NCI-H510A (cell line): ENCODE results near the gene NTM.
"Not testable (repeated sequence)": the region's sequence is repeated elsewhere in the genome, so short reads cannot be mapped to it uniquely, and the experiment has no call there.

Source experiments
- DNase-seq: peaks from one replicate; lab custom pipeline; 2025; lab: John Stamatoyannopoulos, UW

The NTM gene

DNA sequence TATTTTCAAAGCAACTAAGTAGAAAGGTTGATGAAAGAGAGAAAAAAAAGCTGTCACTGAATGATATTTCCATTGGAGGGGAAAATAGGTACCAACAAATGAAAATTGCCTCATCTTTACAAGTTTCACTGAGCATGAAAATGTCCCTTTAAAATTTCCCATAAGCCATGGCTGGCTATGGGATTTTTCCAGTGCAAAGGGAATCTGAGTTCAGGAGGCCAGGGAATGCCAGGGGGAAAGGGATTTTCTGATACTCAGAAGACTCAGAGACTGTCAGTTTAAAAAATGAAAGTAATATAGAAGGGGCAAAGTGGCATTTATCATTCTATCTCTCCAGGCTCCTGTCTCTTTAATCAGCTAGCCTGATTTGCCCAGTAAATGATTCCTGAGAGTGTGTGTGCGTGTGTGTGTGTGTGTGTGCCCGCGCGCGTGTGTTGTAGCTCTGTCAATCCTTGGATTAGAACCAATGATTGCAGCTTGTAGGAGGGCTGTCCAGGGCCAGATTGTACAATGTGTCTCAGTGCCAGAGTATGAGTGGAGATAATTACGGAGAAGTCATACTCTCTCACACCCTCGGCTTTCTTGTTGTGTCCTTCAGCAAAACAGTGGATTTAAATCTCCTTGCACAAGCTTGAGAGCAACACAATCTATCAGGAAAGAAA lies at the start of gene NTM:
Gene NTM (plus strand): TSS at position 526 of the 662 bp plus-strand sequence.
- no peak for DNase-seq

DNA sequence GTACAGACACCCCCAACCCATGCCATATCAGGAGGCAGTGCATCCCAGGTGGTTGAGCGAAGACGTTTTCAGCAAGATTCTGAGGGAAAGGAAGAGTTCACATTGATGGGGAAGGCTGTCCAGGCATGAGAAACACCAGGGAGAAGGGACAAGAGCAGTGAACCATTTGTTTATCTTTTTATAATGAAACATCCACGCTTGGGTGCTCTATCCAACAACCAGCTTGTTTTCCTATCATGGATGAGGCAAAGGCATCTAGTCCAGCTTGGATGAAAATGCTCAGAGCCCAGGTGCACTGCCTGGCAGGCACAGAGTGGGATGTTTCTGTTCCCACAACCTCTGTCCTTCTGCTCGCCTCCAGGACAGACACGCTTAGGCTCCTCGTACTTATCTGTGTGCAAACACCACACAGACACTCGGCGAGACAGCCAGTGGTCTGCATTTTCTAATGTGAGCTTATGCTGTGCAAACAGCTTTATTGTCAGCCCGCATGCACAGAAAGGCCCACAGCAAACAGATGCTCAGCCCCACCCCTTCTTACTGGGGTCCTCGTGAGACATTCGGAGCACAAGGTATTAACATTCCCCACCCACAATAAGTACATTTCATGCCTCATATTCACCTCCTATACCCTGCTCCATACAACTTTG lies 45.4 kb upstream of the NTM start:
- no peak for DNase-seq

DNA sequence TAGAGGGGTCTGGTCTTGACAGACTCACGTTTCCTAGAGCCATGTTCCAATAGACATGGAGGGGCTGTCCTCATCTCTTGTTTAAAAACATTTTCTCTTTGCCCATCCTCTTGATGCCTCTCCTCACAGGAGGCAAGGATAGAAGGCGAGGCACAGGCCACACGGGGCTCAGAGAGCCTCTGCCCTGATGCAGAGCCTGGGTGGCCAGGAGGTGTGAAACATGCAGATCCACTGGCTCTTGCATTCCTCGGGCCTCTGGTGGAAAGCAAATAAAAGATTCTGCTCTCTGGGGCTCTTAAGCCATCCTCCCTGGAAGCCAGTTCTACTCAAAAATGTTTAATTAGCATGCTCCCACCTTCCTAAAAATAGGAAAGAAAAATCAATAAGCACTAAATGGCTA lies 43.6 kb upstream of the NTM start:
- no peak for DNase-seq

DNA sequence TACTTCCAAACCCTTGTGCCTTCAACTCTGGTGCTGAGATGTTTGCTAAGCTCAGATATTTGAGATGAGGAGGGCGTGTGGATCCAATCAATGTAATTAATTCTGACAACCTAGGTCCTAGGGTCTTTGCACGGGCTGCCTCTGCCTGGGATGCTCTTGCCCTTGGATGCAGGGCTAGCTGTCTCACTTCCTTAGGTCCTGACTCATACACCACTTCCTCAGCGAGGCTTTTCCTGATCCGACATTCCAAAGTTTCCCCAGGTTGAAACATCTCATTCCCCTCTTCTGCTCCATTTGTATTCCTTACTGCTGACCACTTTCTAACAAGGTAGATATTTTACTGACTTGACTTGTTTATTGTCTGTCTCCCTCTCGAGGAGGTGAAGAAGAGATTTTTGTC lies 43.0 kb upstream of the NTM start:
- DNase-seq, result no peak

DNA sequence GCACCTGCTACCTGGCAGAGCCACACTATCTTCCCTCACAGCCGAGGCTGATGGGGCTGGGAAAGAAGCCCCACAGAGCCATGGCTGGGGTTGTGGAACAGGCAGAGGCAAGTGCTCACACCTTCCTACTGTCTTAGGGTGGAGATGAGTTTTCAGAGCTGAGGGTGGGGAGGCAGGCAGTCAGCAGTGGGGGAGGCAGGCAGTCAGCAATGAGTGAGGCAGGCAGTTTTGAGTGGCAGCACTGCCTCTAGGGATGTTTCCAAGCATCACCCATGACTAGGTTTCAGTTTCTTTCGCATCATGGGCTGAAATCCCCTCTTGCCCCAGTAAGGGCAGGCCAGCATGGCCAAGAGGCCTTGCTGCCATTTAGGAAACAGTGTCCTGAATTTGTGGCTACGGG lies 41.6 kb upstream of the NTM start:
- DNase-seq, result no peak

DNA sequence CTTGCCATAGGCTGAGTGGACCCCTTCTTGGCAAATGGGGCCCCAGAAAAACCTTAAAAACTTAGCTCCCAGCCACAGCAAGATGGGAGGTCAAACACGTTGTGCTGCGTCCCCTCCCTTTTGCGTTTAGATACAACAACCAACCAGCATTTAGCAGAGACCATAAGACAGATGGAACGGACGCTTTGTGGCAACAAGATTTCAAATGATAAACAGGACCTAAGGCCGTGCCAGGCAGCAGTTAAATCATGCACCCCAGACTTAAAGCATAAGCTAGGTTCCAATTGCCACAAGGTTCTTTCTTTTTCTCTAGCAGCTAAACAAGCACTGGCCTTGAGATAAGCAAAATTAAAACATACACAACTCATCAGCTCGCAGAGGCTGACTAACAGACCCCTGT lies 39.4 kb upstream of the NTM start:
- DNase-seq, result no peak

DNA sequence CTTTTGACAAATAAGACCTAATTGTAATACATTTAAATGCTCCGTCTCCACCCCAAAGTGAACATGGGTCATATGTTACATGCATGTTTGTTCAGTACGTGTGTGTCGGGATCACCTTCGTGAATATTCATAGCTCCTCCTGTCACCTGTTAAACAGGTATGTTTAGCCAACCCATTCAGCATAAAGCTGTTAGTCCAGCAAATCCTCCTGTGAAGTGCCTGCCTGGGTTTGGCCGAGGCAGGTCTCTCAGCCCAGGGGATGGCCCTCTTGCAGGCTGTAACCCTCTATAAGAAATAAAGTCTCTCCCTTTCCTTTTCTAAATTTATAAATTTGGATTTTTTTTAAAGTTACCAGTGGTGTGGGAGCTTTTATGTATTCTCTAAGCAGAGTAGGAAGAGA lies 38.9 kb upstream of the NTM start:
- DNase-seq, result no peak

DNA sequence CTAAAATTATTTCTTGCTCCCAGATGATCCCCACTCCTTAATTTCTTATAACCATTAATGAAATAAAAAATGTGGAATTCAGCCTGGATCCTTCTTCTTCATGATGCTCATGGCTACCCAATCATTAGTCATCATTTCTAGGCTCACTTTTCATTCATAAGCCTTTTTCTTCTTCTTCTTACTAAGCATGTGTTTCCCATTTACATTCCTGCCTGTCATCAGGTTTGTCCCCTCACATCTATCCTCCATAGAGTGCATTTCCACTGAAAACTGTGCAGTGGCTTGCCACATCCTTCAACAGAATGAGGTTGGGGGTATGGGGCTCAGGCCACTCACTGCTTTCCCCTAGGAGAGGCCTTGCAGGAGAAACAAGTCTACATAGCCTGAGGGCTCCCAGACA lies 35.8 kb upstream of the NTM start:
- DNase-seq, result no peak

DNA sequence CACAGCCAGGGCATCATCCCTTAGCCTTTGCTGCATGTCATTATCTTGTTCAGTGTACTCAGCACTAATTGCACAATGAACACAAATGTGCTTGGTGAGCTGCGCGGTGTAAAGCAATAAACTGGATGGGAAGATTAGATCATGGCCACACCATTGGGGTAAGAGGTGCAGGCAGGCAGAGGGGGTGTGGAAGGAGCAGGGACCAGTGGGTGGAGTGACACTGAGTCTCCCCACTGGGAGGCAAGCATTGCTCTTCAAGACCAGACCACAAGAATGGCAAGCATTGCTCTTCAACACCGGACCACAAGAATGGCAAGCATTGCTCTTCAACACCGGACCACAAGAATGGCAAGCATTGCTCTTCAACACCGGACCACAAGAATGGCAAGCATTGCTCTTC lies 28.5 kb upstream of the NTM start:
- not testable (repeated sequence) for DNase-seq

DNA sequence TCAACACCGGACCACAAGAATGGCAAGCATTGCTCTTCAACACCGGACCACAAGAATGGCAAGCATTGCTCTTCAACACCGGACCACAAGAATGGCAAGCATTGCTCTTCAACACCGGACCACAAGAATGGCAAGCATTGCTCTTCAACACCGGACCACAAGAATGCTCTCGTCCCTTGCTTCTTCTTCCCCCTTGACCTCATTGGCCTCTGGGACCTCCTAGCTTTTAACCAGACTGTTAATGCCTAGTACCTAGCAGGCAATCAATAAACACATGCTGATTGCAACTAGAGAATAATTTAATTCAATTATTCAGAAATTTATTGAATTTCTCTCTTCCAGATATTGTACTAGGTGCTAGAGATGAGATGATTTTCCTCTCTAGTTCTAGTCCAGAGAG lies 28.0 kb upstream of the NTM start:
- DNase-seq, result not testable (repeated sequence)

DNA sequence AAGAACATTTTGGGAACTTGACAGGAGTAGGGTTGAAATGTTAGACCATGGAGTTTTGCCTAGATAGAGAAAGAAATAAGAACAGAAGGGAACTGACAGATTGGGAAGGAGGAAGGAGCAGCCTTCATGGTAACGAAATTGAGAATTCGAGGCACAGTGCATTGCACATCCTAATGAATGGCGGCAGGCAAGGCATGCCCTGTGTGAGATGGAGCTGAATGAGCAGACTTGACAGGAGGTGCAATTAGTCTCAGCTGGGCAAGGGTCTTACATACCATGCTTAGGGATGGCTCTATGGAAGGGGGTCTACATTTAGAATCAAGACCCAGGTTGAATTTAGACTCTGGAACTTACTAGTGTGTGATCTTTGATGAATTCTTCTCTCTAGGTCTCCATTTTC lies 25.0 kb upstream of the NTM start:
- no peak for DNase-seq

DNA sequence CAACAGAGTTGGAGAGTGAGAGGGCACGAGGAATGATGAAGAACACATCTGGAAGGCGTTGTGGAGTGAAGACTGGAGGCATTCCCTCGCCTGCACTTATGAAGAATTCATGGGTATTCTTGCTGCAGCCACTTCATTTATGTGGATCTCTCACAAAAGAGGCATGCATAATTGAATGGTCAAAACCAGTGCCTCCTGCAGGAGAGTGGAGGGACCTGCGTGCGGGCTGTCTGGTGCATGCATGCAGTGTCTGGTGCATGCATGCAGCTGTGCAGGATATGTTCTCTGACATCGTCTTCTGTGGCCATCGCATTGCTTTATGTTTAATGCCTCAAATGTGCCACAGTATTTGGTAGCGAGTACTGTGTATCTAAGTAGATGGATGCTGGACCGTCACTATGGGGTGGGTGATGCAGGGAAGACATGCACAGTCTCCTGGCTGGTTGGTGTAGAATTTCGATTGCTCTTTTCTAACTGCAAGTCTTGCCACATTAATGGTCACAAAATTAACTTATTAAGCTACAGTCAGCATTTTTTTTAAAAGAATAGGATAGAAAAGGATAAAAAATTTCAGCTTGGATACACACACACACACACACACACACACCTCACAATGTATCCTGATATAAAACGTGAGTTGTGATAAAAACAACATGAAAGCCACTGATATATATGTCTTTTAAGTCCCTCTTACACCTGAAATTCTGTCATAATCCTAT lies 20.9 kb upstream of the NTM start:
- no peak for DNase-seq

DNA sequence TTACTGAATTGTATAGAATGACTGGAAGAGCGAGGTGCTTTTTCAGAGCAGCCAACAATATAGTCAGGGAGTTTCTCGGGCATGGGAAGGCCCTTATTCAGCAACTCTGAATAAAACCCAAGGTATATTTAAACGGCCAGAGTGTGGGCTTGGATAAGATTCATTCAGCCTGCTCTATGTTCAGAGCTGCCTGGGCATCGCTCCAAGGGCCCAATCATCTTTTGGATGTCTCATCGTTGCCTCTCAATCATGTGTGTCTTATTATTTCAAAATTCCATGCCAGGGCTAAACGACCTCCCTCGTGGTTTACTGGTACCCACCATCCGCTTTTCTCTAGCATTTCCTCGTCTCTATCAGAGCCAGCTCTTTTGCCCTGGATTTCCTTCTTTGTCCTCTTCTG lies 19.5 kb upstream of the NTM start:
- no peak for DNase-seq

DNA sequence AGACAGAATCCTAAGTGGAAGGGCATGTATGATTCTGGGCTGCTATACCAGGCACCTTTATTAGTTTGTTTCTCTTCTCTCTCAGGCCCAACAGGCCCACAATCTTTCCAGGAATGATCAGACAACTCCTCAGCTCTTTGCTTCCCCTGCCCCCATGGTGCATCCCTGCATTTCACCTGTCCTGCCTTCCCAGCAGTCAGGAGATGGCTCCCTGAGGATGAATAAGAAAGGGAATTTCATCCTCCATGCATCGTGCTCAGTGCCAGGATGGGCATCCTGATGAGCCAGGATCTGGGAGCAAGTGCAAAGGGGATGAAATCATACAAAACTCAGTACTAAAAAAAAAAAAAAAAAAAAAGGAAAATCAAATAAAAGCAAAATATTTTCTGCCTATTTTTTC lies 18.6 kb upstream of the NTM start:
- DNase-seq, result no peak

DNA sequence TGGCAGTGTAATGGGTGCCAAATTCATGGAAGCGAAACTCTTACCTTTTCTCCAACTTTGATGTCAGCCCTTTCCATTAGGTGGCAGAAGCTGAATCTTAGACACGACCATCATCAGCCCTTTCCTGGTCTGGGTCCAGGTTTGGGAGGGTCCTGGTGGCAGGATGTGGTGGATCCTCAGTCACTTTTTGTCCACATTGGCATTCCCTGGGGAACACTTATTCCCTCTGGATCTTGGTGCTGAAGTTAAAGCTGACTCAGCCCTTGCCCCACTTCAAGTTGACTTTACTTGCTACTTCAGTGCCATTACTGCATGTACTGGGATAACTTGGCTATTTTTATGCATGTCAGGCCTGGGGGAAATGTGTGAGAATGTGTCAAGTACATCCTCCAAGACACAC lies 16.6 kb upstream of the NTM start:
- no peak for DNase-seq

DNA sequence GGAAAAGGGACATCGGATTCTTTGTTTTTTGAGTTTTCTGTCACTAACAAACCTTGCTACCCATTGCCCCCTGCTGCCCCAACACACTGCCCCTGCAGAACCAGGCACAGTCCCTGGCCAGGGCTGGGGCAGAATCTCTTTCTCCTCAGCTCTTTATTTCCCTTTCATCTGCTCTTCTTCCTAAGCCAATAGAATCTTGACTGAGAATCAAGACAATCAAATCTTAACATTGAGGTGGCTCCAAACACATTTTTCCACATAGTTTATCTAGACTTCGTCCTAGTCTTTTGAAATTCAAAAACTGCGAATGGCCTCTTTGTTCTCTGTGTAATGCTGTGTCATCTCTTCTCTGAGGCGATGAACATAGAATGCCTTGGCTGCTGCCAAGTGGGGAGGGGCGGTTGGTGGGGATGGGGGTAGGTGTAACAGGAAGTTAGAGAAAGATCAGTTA lies 16.1 kb upstream of the NTM start:
- DNase-seq, result no peak

DNA sequence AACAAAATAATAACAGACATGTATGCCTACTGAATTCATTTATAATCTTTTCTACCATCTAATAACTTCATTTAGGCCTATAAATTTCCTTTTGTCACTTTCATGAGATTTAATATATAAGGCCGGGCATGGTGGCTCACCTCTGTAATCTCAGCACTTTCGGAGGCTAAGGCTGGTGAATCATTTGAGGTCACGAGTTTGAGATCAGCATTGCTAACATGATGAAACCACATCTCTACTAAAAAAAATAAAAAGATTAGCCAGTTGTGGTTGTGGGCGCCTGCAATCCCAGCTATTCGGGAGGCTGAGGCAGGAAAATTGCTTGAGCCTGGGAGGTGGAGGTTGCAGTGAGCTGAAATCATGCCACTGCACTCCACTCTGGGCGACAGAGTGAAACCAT lies 14.2 kb upstream of the NTM start:
- no peak for DNase-seq

DNA sequence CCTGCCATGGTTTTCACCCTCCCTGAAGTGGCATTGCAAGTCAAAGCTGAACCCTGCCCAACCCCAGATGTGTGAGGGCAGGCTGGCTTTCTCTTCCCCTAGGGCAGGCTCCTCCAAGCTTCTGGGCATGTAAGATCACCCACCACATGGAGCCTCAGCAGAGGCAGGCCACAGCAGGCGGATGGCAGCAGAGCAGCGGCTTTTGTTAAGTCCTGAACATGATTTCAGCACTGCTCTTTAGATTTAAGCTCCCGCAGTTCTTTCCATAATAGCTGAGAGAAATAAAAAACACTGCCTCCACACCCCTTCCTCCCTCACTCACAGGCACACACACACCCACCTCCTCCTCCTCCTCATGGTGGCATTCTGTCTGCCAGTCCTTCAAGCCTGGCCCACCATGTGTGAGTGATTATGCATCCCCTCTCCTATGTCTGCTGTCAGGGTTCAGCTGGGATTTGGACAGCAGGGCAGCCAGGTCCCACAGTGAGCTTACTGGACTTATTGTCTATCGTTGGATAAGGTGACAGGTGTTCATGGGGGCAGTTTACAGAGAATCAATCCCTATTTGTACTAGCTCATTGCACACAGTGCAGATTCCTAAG lies 5.0 kb upstream of the NTM start:
- DNase-seq, result no peak

DNA sequence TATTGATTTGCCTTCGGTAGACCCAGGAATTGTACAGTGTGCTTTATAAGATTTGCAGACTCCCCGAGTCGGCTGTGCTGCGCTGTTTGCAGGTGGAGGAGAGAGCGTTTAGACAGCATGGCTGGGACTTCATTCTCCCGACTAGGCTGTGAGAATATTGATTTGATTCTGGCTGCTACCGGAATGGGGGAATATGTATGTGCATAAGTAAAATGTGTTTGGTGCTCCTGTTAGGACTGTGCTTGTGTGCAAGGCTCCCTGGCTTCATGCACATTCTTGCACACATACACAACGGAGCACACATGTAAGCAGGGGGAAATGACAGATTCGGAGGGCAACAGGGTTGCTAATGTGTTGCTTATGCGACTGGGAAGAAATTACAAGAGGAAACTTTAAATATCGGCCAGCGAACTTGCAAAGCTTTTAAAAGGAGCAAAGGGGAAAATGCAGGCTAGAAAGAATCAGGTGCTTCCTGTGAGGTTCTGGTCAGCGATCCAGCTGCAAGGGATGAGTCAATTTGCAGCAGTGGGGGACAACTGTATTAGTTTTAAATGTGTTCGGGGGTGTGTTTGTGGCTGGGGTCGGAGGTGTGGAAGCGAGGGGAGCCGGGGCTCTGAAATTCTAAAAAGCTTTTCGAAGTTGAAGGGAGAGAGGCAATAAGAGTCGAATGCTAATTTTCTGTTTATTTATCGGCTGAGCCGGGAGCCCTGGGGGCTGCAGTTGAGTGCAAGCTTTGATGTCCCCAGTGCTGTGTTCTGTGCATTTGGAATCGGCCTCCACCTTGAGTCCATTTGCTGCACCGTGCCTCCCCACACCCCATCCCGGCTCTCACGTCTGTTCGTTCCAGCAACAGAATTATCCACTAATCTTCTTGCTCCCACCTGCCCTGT lies 731 bp downstream of the NTM start:
- DNase-seq, result no peak

DNA sequence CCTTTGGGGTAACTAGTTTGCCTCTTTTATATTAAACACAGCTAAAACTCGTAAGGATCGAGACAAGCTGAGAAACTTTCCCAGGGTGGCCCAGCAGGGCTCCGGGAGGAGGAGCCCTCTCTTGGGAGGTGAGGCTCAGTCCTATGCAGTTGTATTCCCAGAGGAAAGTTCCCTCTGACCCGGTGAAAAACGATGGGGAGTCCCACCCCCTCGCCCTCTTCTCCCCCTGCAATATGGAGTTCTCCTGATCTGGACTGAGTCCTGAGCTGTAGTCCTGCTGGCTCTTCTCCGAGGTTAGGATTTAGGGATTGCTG lies 1.3 kb downstream of the NTM start:
- DNase-seq, result no peak

DNA sequence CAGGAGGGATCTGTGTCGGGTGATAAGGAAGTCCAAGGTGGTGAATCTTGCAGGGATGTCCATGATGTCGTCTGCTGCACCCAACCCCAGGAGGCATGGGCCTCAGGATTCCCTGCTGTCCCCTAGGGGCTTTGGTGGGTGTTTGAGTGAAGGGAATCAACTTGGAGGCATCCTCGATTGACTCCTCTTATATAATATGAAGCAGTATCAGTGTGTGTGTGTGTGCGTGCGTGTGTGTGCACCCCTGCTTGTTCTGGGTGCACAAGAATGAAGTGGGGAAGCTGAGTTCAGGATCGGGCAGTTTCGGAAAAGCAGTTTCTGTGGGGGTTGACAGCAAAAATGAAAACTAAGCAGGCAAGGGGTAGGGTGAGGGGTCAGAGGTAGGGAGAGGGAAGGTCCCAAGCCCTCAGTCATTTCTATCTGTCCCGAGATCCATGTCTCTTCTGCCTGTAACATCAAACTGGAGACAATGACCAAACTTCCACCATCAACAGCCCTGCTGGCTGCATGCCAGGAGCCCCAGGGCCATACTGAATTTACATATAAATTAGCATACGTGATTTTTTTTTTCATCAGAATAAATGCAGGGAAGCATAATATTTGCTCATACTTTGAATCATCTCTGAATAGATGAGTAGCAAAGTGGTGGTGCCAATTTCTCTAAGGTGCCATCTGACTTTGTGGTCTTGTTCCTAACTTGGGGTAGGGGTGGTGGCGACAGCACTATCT lies 2.0 kb downstream of the NTM start:
- DNase-seq, result no peak
